HG02884 (cell line): Measurements from ENCODE around the gene ABCA6.
"Not testable (repeated sequence)": the region's sequence is repeated elsewhere in the genome, so short reads cannot be mapped to it uniquely, and the experiment has no call there.

ENCODE experiments used
- ATAC-seq: cut with Tn5 transposase; IDR thresholded peaks from one replicate; pipeline ENCODE4 v1.9.1; 2021; ENCODE audit warnings: mild to moderate bottlenecking, moderate library complexity; ENCODE audit not compliant: unreplicated experiment

The ABCA6 gene

GRCh38 chr17:69078864-69079263 is 62.8 kb downstream of the ABCA6 start:
- no peak for ATAC-seq

GRCh38 chr17:69075823-69076222 is 65.9 kb downstream of the ABCA6 start:
- no peak for ATAC-seq

GRCh38 chr17:69073392-69073791 is 68.3 kb downstream of the ABCA6 start:
- ATAC-seq, result not testable (repeated sequence)

DNA sequence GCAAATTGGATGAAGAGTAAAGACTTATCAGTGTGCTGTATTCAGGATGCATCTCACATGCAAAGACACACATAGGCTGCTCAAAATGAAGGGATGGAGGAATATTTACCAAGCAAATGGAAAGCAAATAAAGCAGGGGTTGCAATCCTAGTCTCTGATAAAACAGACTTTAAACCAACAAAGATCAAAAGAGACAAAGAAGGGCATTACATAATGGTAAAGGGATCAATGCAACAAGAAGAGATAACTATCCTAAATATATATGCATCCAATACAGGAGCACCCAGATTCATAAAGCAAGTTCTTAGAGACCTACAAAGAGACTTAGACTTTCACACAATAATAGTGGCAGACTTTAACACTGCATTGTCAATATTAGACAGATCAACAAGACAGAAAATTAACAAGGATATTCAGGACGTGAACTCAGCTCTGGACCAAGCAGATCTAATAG is 68.9 kb downstream of the ABCA6 start:
- not testable (repeated sequence) for ATAC-seq

- not testable (repeated sequence) for ATAC-seq
Measured at GRCh38 chr17:69071233-69071586, 70.5 kb downstream of the ABCA6 start.

- ATAC-seq, result not testable (repeated sequence)
Measured at GRCh38 chr17:69070378-69071232, 71.1 kb downstream of the ABCA6 start.

GRCh38 chr17:69069226-69069750 is 72.4 kb downstream of the ABCA6 start:
- ATAC-seq, result no peak

- ATAC-seq, result no peak
Measured at GRCh38 chr17:69067274-69068047, 74.2 kb downstream of the ABCA6 start.

GRCh38 chr17:69066482-69066881 is 75.2 kb downstream of the ABCA6 start:
- ATAC-seq, result no peak

DNA sequence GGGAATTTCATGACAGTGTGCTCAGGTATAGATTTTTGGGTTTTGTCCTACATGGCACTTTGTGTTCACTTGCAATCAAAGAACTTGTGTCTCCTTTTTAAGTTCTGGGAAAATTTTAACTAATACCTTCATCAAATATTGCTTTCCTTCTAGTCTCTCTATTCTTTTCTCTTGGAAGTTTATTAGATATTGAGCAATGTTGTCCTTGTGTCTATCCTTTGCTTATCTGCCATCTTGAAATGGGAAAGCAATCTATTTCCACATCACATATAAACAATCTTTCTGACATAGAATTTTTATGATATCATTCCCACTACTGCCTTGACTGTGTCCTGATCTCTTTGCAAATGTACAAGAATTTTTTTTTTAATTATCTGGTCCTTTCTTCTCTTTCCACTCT is 76.6 kb downstream of the ABCA6 start:
- no peak for ATAC-seq

- no peak for ATAC-seq
Measured at GRCh38 chr17:69064476-69064875, 77.2 kb downstream of the ABCA6 start.

DNA sequence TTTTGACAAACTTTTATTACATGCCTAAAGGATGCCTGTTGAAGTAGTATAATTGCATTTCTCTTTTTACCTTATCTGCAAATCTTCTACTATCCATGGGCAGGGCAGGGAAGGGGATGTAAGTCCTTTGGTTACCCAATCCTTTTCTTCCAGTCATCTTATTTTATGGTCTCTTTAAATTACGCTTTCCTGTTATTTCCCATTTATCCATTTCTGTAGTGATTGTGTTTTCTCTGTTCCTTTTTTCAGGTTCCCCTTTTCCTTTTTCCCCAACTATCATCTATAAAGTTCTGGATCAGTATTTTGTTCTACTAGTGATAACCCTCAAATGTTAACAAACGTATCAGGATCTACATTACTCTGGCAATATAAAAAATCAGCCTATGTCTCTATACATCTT is 77.7 kb downstream of the ABCA6 start:
- no peak for ATAC-seq

DNA sequence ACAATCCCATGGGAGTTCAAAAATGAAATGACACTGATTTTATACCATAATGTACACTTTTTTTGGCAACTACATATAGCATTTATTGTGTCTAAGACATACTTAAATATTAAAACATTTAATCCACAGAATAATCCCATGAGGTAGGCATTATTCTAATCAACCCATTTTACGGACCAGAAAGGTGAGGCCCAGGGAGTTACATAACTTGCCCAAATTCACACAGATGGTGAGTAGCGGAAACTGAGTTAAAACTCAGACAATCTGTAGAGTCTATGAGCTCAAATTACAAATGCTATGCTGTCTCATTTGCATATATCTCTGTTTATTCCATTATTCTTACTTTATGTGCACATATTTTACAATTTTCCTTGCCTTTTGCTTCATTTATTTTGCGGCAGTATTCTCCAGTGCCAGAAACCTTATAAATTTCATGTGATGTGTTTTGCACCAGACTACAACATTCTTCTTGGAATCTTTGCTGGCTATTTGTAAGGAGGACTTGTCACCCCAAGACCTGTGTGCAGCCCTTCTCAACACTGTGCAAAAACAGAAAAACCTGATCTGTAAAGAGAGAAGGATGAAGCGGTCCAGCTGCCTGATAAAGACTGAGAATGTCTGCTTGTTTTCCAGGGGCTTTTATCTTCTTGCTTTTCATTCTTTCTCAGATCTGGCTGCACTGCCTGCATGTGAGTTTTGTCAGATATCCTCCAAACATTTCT is 78.7 kb downstream of the ABCA6 start:
- ATAC-seq, result no peak

DNA sequence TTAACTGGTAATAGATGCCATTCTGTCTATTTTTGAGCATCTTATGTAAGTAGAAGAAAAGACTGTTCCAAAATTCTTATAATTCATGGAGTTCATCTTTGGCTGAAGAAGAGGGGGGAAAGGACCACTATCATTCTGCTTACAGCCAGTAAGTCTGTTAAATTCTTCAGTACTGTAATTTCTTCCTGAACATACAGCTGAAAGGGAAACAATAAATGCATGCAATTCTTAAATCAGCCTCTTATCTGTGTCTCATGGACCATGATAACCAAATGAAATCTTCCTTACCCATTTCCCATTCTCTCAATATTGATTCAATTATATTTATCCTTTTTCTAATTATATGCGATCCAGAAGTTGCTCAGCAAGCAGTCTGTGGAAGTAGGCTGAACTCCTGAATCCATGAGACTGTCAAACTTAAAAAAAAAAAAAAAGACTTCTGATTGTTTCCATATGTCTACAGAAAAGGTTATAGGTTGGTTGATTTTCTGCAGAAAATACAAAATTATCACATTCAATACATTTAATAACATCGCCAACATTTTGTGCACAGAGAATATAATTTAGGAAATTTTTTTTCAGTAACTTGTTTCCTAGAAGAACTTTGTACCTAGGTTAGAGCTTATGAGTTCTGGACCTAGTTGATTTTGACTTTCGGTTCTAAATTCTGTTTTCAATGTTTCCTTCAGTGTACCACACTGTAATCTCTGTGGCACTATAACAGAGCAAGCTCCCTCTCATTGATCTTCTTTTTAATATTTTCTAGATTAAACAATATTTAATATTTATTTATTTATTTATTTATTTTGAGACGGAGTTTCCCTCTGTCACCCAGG is 79.8 kb downstream of the ABCA6 start:
- ATAC-seq, result no peak

DNA sequence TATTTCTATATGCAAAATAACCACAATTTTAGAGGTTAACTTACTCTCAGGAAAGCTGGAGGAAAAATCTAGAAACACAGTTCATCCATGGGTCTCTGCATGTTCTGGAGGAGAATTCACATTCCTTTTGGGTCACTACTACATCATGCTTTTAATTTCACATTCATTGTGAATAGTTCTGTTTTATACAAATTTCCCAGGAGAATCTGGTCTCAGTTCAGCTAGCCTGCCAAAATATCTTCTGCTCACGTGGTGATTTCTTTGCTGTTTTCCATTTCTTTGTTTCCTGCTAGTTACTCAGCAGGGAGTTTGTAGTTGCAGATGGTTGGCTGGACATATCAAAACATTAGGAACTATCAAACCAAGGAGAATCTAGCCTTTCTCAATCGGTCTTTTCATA is 80.9 kb downstream of the ABCA6 start, which contains the start of gene ABCA9:
Gene ABCA9, minus strand, starts transcription at position 106 of the 400 bp plus-strand sequence. CDS start 9,801 bp downstream, outside the sequence.
- no peak for ATAC-seq

DNA sequence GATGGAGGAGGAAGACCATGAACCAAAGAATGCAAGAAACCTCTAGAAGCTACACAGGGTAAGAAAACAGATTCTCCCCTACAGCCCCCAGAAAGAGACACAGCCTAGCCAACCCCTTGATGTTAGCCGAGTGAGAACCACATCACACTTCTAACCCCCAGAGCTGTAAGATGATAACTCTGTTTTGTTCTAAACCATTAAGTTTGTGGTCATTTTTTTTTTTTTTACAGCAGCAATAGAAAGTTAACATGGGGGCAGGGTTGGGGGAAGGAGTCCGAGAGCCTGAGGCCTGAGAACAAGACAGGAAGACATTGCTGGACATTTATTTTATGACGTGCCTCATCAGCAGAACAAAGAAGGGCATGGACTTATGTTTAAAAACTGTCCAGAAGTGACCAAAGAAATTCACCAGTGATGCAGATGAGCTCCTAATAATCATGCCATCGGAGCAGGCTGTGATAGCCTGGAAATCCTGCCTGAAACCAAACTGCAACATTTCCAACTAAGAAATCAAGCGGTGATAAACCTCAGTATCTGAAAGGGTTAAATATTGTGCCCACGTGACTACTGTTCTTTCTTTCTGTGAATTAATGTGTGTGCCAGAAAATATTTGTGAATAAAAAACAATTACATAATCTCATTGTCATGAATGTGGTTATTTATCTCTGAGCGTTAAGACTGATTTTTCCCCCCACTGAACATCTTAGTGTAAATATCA is 82.1 kb downstream of the ABCA6 start:
- no peak for ATAC-seq

DNA sequence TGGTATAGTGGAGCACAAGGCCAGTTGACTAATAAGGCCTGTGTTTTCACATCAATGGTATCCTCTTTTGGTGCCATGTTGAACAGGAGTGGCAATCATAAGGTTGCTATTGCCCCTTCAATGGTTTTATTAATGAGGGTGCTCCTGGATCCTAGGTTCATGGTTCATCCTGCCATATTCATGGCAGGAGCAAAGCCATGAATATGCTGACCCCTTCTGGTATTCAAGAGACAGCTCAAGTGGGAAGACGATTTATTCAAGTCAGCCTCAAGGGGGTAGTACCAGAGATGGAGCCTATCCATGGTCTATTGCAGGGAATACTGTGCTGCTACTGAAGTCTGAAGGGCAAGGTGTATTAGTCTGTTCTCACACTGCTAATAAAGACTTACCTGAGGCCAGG is 83.5 kb downstream of the ABCA6 start:
- ATAC-seq, result no peak

DNA sequence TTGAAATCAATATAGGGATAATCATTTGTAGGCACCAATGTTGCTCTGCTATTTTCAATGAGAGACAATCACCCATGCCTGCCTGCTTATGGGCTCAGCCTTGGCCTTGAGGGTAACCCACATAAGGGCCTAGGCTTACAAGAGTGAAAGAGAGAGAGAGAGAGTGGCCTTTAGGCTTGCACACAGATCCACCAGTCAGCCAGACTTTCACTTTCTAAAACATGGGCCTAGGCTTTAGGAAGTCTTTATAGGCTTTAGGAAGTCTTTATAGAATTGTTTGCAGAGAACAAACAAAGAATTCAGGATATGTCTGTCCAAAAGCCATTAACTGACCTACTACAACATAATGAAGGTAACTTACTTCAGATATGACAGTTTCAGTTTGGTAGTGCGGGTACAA is 84.4 kb downstream of the ABCA6 start:
- ATAC-seq, result no peak

DNA sequence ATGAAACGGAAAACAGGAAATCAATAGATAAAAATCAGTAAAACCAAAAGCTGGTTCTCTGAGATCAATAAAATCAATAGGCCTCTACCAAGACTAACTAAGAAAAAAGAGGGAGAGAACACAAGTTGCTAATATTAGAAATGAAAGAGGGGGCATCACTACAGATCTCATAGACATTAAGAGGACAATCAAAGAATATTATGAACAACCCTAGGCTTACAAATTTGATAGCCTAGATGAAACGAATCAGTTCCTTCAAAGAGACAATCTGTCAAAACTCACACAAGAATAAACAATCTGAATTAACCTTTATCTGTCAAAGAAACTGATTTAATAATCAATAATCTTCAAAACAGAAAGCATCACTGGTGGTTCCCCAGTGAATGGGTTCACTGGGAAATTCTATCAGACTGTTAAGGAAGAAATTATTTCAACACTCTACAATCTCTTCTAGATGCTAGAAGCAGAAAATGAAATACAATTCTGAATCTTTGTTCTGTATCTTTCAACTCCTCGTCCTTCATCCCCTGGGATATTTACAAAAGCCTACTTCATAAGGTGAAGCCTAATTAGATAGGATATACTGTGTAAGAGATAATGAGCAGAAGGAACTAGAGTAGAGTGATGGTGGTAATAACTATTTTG is 85.4 kb downstream of the ABCA6 start:
- ATAC-seq, result no peak
